T-helper 9 cell (primary cell): Measurements from ENCODE around the gene CNTNAP2.

Experiments
- DNase-seq: peaks from one replicate; pipeline ENCODE4 v3.0.0-alpha.2; 2020

Gene CNTNAP2

DNA sequence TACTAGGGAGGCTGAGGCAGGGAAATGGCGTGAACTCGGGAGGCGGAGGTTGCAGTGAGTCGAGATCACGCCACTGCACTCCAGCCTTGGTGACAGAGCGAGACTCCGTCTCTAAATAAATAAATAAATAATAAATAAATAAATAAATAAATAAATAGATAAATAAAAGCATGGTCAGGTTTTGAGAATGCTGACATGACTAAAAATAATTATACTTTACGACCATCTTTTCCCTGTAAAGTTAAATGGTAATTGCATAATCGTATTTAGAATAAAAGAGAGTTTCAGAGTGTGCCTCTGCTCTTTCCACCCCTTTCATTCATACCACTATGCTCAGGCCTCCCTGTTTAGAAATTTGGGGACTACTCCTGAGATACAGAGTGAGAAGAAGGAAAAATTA, 326.5 kb downstream of the CNTNAP2 start:
- DNase-seq, result no peak

DNA sequence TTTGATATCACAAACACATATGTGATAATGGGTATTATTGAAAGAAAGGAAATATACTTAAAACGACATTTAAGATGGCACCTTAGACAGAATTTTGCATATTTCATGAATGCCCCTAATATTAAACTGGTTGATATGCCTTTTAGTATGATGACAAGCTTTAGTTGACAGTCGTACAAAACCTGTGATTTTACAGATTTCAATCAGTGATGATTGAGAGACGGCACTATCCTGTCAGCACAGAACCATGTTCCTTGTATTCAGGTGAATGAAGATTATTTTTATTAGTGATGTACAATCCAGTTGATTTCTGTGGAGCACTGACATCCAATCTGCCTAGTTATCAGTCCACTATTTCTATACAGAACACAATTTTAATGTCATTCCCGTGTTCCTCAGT, 333.0 kb downstream of the CNTNAP2 start:
- no peak for DNase-seq

DNA sequence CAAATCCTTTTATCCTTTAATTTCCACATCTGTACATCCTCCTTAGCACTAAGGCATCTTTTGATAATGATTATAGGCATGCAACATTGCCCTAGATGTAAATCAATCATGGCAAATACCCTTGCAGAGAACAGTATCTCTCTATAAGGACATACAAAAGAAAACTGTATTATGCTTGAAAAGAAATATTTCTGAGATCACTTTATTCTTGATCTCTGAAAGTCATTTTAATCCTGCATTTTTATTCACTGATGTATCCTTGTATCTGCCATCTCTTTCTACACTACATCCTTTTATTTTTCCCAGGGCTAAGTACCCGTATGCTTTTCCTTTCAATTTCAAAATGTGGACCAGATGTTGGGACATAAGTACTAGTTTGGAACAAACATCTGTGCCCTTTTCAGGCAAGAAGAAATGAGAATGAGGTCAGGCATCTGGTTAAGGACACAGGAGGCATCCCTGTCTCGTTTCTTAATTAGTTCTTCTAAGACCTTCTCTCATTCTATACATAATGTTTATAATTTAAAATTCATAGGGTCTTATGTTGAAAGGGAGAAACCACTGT, 338.6 kb downstream of the CNTNAP2 start:
- DNase-seq, result no peak

DNA sequence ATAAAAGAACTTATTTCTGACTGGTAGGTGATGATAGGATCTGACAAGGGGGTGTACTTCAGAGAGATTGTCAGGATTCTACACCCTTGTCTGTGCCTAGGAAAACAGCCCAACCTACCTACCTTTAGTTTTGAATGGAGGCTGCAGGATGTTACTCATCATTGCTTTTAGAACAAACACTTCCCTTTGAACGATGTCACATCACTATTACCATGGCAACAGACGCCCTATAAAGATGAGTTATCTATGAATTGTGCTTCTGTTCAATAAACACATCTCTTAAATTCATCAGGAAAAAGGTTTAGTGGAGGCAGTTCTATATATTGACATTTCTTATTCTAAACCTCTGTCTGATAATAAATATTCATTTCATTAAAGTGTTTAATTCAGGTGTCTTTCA, 362.4 kb downstream of the CNTNAP2 start:
- DNase-seq, result no peak

DNA sequence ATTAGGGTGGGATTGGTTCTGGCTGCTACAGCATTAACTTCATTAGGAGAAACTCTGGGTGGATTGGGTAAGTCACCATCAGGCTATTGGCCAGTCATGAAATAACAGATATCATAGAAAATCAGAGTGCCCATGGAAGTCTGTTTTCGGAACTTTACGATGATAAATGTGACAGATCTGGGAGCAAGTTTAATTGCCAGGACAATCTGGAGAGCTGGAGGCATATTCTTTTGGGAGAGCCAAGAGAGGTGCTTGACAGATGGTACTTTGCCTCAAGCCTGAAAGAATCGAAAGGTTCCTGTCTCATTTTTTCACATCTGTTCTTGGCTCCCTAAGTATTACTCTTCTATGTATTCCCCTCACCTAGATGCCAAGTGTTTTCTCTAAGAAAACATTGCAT, 369.9 kb downstream of the CNTNAP2 start:
- DNase-seq, result no peak

DNA sequence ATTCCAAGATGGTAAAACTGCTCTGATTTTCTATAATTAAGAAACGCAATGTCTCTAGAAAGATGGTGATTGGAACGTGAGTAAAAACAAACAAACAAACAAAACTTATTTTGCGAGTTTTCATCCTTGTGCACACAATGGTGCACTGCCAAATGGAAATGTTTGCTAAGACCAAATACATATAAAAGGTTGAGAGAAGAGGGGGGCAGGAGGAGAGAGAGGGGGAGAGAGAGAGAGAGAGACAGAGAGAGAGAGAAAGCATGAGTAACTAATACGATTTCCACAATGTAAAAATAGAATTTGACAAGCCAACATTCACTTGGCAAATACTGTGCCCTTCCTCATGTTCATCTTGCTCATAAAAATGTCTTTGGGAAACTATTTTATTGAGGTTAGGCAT, 375.4 kb downstream of the CNTNAP2 start:
- DNase-seq, result no peak

DNA sequence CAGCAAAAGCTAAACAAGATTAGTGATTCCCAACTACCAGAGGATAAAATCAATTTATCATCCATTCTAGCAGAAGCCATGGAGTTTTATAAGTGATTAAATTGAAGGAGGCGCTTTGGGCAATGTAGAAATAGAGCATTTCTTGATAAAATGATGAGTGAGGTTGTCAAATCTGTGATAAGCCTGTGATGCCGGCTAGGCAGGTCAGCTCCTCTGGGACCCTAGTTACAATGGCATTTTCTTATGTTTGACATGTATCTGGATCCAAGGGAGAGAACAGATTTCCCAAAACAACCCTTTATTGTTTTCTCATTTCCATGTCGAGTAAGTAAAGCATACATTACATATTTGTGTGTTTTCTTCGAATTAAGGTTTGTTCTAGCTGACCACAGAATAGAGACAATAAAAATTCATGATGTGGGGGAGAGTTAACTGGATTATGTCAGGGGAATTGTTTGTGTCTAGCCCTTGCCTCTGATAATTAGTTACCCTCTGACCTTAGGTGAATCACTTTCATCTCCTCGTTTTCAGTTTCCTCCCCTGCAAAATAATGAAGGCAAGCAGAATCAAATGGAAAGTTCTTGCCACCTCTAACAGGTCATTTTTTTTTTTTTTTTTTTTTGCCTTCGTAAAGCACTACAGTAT, 378.5 kb downstream of the CNTNAP2 start:
- DNase-seq, result no peak

DNA sequence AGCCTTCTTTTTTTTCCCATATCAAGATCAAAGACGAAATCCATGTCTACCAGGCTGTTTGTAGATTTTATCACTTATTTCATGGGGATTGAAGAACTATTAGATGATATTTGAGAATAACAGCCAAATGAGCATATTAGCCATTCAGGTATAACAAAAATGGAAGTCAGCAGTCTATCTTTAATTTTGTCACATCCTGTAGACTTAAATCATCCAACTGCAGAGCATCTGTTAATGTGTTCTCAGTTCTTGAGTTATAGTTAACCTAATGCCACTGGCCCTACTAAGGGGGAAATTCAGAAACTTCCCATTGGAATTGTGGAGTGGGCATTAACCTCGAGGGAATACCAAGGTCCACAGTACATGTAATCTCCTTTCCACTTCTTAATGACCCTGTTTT, 380.1 kb downstream of the CNTNAP2 start:
- no peak for DNase-seq

DNA sequence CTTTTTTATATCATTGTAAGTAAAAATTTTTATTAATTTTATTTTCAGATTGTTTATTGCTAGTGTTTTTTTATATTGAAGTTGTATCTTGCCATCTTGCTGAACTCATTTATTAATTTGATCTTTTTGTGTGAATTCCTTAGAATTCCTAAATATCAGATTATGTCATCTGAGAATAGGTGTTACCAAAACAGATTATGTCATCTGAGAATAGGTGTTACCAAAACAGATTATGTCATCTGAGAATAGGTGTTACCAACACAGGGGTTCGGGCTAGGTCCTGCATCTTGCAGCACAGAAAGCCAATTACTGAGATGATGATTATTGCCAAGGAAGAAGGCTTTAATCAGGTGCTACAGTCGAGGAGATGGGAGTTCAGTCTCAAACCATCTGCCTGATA, 383.4 kb downstream of the CNTNAP2 start:
- no peak for DNase-seq

DNA sequence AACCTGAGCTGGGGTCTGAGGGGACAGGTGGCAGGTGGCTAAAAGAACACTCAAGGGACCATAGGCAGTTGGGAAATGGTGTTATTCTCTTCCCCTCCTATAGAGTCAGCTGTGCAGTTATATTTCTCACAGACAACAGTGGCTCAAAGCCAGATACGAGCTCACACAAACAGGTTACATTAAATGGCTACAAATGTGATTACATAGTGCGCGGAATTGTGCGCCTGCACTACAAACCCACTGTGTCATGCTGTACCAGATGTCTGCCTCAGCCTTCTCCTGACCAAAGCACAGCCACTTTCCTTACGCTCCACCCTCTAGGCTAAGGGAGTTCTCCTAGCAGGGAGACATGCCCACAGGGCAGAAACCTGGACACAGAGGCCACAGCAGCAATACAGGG, 387.2 kb downstream of the CNTNAP2 start:
- no peak for DNase-seq

DNA sequence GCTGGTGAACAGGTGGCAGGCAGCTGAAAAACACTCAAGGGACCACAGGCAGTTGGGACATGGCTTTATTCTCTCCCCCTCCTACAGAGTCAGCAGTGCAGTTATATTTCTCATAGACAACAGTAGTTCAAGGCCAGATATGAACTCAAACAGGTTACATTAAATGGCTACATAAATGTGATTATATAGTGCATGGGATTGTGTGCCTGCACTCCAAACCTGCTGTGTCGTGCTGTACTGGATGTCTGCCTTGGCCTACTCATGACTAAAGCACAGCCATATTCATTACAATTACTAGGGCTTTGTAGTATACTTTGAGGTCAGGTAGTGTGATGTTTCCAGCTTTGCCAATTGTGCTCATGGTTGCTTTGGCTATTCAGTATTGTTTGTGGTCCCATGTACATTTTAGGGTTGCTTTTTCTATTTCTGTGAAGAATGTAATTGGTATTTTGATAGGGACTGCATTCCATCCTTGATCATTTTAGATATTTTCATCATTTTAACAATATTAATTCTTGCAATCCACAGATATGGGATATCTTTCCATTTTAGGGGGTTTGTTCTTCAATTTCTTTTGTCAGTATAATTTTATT, 393.6 kb downstream of the CNTNAP2 start:
- no peak for DNase-seq

DNA sequence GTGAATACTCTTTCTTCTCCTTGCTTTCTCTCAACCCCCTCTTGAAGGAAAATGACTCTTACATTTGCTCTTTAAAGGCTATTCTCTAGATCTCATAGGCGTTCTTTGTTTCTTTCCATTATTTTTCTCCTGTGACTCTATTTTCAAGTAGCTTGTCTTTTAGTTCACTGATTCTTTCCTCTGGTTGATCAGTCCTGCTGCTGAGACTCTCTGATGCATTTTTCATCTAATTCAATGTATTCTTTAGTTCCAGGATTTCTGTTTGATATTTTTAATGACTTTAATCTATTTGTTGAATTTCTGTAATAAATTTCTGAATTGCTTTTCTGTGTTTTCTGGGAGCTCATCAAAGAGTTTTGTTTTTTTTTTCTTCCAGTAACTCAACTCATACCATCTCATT, 397.7 kb downstream of the CNTNAP2 start:
- no peak for DNase-seq

DNA sequence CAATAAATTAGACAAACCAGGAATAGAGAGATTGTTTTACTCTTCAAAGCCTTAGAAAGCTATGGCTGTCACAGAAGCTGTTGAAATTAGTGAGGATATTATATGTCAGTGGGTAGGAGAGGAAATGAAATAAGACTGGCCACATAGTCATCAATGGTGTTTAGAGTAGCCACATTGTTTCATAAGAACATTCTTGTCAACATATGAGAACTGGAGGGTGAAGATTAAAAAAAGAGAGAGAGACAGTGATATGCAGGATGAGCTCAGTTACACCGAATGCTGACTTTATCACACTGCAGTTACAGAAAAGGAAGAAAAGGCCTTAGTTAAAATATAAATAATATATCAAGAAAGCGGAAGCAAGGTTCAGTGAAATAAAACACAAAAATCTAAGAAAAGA, 412.0 kb downstream of the CNTNAP2 start:
- no peak for DNase-seq

DNA sequence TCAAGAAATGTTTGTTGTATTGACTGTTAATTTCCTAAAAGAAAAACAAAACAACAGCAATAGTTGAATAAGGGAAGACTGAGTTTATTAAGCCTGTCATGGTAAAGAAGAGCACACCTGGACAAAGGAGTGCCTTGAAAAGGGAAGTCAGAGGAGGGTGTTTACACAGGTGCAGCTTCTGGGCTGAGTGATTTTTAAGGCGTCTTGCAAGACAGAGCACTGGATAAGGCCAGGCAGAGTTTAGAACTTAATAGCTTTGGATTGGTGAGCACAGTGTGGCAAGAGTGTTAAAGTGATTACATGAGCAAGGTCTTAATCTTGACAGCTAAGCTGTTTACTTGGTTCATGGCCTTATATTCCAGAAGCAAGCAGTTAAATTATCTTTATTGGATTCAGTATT, 423.2 kb downstream of the CNTNAP2 start:
- no peak for DNase-seq

DNA sequence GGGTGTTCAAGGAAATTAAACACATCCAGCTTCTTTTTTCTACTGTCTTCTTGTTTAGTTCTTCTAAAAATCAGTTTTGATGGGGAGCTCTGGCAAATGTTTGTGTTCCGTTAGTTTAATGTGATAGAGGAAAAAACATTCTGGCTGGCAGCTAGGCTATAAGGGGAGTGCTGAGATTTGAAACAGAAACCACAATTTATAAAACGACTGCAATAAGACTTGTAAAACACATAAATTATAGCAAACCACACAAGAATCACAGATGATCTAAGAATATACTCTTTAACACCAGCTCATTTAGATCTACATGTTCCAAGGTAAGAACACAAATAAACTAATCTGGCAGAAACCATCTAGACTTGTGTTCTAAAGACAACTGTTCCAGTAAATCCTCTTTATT, 425.5 kb downstream of the CNTNAP2 start:
- DNase-seq, result no peak

DNA sequence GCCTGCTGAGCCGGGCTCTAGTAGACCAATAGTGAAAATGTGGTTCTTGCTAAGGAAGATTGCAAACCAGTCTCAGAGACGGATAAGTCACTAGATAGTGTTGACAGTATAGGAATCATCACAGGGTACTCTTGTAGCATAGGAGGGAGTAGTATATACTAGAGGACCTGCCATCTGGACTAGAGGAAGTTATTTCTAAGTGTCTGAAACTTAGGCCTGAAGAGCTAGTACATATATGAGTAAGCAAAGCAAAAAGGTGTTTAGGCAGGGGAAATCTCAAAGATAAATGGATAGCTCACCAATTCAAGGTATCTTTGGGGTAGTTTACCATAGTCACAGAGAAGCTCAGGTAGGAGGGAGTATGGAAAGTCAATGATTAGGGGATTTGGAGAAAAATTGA, 428.1 kb downstream of the CNTNAP2 start:
- DNase-seq, result no peak

DNA sequence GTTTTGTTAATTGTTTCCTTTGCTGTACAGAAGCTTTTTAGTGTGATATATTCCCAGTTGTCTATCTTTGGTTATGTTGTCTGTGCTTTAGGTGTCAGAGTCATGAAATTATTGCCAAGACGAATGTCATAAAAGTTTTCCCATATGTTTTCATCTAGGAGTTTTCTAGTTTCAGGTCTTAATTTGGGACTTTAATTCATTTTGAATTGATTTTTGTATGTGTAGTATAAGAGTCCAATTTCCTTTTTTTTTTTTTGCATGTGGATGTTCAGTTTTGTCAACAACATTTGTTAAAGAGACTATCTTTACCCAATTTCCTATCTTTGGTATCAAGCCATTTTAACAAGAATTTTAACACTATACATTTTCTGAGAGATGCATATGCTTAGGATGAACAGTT, 432.2 kb downstream of the CNTNAP2 start:
- no peak for DNase-seq

DNA sequence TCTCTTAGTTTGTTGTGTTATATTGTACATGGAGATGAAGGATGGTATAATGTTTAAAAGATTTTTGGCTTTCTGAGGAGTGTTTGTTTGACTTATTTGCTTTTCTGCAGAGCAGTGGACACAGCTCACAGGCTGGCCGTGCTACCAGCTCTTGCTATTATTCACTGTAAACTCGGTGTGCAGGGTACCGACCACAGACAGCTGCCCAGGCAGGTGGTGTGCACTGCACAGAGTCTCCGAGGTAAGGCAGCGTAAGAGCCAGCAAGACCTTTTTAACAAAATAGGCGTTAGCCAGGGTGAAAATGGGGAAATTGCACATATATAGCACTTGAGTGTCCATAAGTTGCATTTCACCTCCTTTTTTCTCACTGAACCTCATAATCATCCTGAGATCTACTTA, 438.0 kb downstream of the CNTNAP2 start:
- no peak for DNase-seq

DNA sequence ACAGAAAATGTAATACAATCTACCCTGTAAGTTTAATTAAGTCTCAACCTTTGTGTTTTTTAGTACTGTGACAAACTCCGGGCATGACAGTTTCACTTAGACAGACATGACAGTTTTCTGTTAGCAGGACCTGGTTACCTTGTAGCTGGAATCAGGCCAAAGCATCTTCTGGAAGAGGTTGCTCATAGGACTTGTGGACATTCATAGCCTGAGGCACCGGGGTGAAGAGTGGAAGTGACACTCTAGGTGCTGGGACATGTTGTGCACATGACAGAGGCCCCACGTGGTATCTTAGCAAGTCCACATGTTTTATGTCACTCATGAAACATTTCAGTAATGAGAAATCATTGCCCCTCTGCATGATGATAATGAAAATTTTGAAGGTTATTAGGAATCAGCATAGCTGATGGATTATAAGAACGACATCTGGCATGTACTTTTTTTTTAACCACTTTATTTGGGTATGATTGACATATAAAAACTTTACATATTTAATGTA, 441.4 kb downstream of the CNTNAP2 start:
- DNase-seq, result no peak

DNA sequence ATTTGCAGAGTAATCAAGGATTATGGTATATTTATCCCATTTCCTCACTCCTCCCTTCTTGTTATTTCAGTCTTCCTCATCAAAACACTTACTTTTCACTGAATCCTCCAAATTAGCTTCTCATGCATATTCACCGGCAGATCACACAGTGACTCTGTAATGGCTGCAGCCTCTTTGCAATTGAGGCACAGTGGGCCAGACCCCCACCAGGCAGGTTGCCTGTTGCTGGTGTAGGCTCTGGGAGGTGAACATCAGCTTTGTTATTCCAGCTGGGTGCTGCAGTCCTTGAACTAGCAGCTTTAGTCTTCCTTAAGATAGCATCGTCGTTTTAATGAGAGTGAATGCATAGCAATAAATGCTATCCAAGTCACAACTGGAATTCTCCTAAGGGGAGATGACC, 449.3 kb downstream of the CNTNAP2 start:
- no peak for DNase-seq

DNA sequence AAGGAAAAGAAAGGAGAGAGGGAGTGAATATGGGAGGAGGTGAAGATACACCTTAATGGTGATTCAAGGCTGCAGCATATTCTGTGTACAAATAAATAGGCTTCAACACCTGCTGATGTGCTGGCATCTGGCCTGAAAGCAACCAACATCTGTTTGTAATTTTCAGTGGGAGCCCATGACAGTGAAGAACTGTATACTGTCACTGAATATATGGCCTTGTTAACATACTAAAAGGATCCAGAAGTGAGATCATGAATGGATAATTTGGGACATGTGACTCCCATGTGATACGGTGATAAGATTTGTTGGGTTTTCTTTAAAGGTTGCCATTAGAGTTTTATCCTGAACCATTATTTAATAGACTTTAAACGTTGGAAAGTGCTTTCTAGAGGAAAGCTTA, 459.3 kb downstream of the CNTNAP2 start:
- no peak for DNase-seq

DNA sequence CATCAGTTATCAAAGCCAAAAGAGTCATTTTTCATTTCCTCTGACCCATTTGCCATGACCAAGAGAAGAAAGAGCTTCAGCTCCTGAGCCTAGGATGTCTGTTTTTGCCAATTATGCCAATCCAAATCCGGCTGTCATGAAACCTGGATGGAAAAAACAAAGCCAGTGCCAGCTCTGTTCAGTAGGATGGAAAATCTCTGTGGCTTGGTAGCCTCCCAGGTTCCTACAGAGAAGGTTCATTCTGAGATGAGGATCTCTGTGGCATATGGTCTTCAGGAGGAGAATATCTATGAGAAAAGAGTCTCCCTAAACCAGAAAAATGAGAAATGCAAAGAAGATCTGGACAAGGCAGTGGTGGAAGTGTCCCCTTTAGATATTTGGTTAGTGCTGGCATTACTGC, 475.4 kb downstream of the CNTNAP2 start:
- DNase-seq, result no peak

DNA sequence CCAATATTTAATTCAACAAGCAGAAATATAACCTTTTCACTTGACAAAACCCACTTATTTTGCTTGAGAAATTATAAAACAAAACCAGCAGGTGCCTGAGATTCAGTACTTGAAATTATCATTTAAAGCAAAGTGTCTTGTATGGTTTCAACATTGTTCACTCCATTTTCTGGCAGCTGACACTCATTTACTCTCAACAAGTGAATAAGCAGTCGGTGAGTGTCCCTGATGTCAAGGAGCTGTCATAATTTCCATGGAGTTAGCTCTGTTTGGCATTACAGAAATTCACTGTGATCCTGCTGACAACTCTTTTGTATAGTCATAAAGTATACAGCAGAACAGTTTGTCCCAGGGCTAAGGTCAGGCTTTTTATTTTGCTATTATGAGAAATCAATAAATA, 490.0 kb downstream of the CNTNAP2 start:
- DNase-seq, result no peak

DNA sequence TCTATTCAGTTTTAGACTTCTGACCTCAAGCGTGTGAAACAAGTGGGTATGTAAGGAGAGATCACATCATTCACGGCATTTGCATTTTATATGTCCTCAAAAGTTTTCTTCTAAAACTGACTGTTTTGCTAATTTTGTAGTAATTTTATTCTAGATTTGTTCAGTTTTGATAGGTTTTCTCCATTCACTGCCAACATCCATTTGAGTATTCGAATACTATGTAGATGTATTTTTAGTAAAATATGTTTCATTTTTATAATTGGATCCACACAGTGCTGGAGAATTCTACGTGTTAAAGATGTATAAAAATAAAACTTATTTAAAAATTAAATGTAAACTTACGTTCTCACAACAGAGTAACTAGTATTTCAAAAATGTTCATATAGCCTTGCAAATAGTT, 503.0 kb downstream of the CNTNAP2 start:
- DNase-seq, result no peak

DNA sequence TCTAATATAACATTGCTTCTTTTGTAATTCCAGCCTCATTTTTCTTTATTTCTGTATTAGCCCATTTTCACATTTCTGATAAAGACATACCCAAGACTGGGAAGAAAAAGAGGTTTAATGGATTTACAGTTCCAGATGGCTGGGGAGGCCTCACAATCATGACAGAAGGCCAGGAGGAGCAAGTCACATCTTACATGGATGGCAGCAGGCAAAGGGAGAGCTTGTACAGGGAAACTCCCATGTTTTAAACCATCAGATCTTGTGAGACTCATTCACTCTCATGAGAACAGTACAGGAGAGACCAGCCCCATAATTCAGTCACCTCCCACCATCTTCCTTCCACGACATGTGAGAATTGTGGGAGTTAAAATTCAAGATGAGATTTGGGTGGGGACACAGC, 510.3 kb downstream of the CNTNAP2 start:
- no peak for DNase-seq
